AG09309 (cell line): Measurements from ENCODE around the gene ROR2.
"Not testable (repeated sequence)": the region's sequence is repeated elsewhere in the genome, so short reads cannot be mapped to it uniquely, and the experiment has no call there.

ENCODE experiments used
- DNase-seq: peaks from one replicate; pipeline ENCODE4 v3.0.0-alpha.2; 2010; ENCODE audit warnings: low read depth
- H3K4me3 ChIP-seq: 2 replicates; pipeline ENCODE4 v1.5.1; 2011; ENCODE audit warnings: mild to moderate bottlenecking, low read depth, low read length, moderate library complexity; ENCODE audit not compliant: control insufficient read depth
- TF ChIP-seq, protein P1 (sequence below): IDR thresholded peaks from 2 replicates; pipeline ENCODE4 v1.5.1; 2011; ENCODE audit warnings: mild to moderate bottlenecking, low read depth, low read length, inconsistent platforms; ENCODE audit not compliant: insufficient read depth, control insufficient read depth; ENCODE audit errors: missing control alignments

Gene ROR2

DNA sequence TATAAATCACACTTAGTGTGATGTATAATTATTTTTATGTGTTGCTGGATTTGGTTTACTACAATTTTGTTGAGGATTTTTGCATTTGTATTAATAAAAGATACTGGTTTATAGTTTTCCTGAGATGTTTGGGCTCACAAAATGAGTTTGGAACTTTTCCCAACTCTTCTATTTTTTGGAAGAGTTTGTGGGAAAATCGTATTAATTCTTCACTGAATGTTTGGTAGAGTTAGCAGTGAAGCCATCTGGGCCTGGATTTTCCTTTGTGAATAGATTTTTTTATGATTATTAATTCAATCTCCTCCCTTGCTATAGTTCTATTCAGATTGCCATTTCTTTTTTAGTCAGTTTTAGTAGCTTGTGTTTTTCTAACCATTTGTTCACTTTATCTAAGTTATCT, 324.7 kb downstream of the ROR2 start:
- DNase-seq = no peak
- H3K4me3 ChIP-seq = no peak overlapping the region
- TF ChIP-seq, protein P1, sequence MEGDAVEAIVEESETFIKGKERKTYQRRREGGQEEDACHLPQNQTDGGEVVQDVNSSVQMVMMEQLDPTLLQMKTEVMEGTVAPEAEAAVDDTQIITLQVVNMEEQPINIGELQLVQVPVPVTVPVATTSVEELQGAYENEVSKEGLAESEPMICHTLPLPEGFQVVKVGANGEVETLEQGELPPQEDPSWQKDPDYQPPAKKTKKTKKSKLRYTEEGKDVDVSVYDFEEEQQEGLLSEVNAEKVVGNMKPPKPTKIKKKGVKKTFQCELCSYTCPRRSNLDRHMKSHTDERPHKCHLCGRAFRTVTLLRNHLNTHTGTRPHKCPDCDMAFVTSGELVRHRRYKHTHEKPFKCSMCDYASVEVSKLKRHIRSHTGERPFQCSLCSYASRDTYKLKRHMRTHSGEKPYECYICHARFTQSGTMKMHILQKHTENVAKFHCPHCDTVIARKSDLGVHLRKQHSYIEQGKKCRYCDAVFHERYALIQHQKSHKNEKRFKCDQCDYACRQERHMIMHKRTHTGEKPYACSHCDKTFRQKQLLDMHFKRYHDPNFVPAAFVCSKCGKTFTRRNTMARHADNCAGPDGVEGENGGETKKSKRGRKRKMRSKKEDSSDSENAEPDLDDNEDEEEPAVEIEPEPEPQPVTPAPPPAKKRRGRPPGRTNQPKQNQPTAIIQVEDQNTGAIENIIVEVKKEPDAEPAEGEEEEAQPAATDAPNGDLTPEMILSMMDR = no peak

DNA sequence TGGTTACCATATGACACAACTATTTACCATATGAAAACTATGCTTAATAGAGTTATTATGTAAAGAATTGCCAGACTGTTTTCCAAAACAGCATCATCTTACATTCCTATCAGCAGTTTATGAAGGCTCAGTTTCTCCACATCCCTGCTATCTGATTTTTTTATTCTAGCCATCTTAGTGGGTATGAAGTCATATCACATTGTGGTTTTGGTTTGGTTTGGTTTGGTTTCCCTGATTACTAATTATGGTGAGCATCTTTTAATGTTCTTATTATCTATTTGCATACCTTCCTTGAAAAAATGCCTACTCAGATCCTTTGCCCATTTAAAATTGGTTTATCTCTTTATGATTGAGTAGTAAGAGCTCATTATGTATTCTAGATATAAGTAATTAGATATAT, 327.0 kb downstream of the ROR2 start:
- DNase-seq = no peak
- H3K4me3 ChIP-seq = no peak overlapping the region
- TF ChIP-seq, protein P1 = no peak

DNA sequence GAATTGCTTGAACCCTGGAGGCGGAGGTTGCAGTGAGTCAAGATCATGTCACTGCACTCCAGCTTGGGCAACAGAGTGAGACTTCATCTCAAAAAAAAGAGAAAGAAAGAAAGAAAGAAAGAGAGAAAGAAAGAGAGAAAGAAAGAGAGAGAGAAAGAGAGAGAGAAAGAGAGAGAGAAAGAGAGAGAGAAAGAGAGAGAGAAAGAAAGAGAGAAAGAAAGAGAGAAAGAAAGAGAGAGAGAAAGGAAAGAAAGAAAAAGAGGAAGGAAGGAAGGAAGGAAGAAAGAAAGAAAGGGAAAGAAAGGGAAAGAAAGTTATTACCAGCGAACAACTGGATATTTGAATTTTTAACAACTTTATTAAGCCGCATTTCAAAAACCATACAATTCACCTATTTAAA, 327.9 kb downstream of the ROR2 start:
- not testable (repeated sequence) for DNase-seq, H3K4me3 ChIP-seq

DNA sequence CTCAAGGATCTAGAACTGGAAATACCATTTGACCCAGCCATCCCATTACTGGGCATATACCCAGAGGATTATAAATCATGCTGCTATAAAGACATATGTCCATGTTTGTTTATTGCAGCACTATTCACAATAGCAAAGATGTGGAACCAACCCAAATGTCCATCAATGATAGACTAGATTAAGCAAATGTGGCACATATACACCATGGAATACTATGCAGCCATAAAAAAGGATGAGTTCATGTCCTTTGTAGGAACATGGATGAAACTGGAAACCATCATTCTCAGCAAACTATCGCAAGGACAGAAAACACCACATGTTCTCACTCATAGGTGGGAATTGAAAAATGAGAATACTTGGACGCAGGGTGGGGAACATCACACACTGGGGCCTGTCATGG, 336.0 kb downstream of the ROR2 start:
- DNase-seq, H3K4me3 ChIP-seq: not testable (repeated sequence)

DNA sequence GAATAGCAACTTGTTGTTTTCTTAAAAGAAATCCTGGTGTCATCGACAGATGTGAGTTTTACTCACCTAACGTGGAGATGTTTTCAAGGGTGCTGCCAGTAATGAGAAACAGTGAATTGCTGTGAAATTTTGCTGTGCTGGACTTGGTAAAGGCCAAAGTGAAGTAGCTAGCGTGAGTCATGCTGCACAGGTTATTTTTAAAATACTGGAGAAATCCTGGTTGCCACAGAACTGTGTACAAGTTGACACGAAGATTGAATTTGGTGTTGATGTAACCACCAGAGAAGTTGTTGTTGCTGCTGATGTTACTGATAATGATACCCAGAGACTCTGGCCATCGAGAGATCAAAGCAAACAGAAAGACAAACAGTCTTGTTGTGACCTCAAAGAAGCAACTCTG, 338.4 kb downstream of the ROR2 start:
- TF ChIP-seq, protein P1 = no peak
- no peak for DNase-seq
- no peak overlapping the region for H3K4me3 ChIP-seq

DNA sequence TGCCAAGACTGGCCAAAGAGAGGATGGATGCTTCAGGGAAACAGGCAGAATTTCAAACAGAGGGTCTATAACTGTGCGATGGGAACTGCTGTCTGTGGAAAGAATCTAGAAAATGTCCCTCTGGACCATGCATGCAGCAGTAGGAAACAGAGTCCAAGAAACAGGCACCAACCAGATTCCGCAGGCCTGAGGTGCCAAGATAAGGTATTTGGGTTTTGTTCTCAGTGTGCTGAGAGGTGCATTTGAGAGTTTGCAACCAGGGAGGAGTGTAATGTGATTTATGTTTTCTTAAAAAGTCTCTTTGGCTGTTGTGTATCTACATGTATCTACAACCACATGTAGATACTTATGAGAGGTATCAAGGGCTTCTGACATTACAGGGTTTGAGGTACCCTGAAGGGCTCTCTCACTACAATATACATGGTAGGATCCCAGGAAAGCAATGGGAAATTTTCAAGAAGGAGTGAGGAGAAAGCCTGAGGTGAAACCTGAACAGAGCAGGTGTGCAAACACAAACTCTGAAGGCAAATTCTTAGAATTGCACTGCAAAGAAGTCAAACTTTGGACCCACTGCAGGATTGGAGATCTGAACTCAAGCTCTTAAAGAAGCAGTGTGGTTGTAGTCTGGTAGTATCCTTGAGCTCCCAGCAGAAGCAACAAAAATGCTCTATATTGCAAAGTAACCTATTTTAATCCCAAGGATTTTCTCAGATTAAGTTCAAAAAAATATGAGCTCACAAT, 343.6 kb downstream of the ROR2 start:
- no peak overlapping the region for H3K4me3 ChIP-seq
- TF ChIP-seq, protein P1 = no peak
- no peak for DNase-seq

DNA sequence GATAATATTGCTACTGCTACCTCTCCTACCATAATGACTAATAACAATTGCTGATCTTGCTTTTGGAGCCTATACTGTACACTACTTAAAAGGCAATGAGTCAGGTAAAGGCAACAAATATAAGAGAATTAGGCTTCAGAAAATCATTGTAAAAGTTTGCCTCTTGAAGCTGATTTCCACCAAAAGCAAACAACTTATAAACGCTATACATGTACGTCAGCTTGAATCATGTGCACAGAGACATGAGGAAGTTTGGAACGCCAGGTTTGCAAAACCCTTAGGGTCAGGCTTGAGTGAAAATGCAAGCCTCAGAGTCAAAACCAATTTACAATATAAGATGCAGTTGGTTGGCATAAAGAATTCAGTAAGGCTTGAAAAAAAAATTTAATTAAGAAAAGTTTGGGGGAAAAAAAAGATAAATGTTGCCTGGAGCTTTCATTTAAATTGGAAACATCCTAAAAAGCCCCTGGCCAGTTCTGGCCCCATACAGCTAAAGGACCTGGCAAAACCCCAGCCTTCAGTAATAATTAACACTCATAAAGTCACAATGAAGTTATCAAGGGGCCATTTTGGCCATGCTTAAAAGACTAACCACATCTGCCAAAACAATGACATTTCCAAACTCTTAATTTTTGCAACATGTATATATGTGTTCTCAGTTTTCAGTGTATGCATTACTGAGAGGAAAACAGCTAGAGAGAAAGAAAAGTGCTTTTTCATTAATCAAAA, 345.4 kb downstream of the ROR2 start:
- TF ChIP-seq, protein P1 = no peak
- DNase-seq = no peak
- no peak overlapping the region for H3K4me3 ChIP-seq
